Liver (tissue), 3 donors: Measurements from ENCODE around the gene PVALEF.

Experiments used
- ATF3 ChIP-seq: IDR thresholded peaks from 2 replicates; pipeline ENCODE4 v1.6.1; 2016; ENCODE audit warnings: antibody characterized with exemption
- EGR1 ChIP-seq, 2 donors: IDR thresholded peaks; 2 replicates each; pipeline ENCODE4 v1.6.1; 2016 to 2018; ENCODE audit warnings: antibody characterized with exemption in 2 of 2, low read depth in 2 of 2
- GABPA ChIP-seq, 2 donors: IDR thresholded peaks in 1 of 2; conservative IDR thresholded peaks in 1 of 2; 2 replicates each; pipeline ENCODE4 v1.6.1; 2016; ENCODE audit warnings: antibody characterized with exemption in 2 of 2, mild to moderate bottlenecking in 1 of 2, moderate library complexity in 1 of 2
- HNF4A ChIP-seq, 2 donors: conservative IDR thresholded peaks; 2 replicates each; pipeline ENCODE4 v1.6.1; 2016; ENCODE audit warnings: antibody characterized with exemption in 2 of 2, mild to moderate bottlenecking in 2 of 2
- HNF4G ChIP-seq: IDR thresholded peaks from 2 replicates; pipeline ENCODE4 v1.6.1; 2016; ENCODE audit warnings: antibody characterized with exemption
- JUND ChIP-seq, 2 donors: IDR thresholded peaks; 2 replicates each; pipeline ENCODE4 v1.6.1; 2016; ENCODE audit warnings: antibody characterized with exemption in 2 of 2
- RAD21 ChIP-seq, 2 donors: IDR thresholded peaks; 2 replicates each; pipeline ENCODE4 v1.6.1; 2016; ENCODE audit warnings: antibody characterized with exemption in 2 of 2, mild to moderate bottlenecking in 2 of 2
- REST ChIP-seq: IDR thresholded peaks from 2 replicates; pipeline ENCODE4 v1.6.1; 2016; ENCODE audit warnings: antibody characterized with exemption, mild to moderate bottlenecking
- SP1 ChIP-seq: IDR thresholded peaks from 2 replicates; pipeline ENCODE4 v1.6.1; 2018; ENCODE audit warnings: antibody characterized with exemption, mild to moderate bottlenecking
- TAF1 ChIP-seq: conservative IDR thresholded peaks from 2 replicates; pipeline ENCODE4 v1.6.1; 2016; ENCODE audit warnings: antibody characterized with exemption, mild to moderate bottlenecking
- YY1 ChIP-seq: IDR thresholded peaks from 2 replicates; pipeline ENCODE4 v1.6.1; 2016; ENCODE audit warnings: antibody characterized with exemption, mild to moderate bottlenecking
- TF ChIP-seq, protein P1 (sequence below): IDR thresholded peaks from 2 replicates; pipeline ENCODE4 v1.6.1; 2016; ENCODE audit warnings: antibody characterized with exemption
- TF ChIP-seq, protein P2 (sequence below): fragments of 150-350 bp; IDR thresholded peaks from 2 replicates; pipeline ENCODE4 v1.5.1; 2017; ENCODE audit warnings: improper control_type of control experiment, low read depth, low read length; ENCODE audit not compliant: missing input control
- TF ChIP-seq, protein P3 (sequence below): IDR thresholded peaks from 2 replicates; pipeline ENCODE4 v1.6.1; 2016; ENCODE audit warnings: antibody characterized with exemption
- donor health status: healthy.
- donor health status: healthy.

- TF ChIP-seq ATF3: no peak
- TF ChIP-seq, protein P1, sequence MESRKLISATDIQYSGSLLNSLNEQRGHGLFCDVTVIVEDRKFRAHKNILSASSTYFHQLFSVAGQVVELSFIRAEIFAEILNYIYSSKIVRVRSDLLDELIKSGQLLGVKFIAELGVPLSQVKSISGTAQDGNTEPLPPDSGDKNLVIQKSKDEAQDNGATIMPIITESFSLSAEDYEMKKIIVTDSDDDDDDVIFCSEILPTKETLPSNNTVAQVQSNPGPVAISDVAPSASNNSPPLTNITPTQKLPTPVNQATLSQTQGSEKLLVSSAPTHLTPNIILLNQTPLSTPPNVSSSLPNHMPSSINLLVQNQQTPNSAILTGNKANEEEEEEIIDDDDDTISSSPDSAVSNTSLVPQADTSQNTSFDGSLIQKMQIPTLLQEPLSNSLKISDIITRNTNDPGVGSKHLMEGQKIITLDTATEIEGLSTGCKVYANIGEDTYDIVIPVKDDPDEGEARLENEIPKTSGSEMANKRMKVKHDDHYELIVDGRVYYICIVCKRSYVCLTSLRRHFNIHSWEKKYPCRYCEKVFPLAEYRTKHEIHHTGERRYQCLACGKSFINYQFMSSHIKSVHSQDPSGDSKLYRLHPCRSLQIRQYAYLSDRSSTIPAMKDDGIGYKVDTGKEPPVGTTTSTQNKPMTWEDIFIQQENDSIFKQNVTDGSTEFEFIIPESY: no peak
- TF ChIP-seq, protein P2, sequence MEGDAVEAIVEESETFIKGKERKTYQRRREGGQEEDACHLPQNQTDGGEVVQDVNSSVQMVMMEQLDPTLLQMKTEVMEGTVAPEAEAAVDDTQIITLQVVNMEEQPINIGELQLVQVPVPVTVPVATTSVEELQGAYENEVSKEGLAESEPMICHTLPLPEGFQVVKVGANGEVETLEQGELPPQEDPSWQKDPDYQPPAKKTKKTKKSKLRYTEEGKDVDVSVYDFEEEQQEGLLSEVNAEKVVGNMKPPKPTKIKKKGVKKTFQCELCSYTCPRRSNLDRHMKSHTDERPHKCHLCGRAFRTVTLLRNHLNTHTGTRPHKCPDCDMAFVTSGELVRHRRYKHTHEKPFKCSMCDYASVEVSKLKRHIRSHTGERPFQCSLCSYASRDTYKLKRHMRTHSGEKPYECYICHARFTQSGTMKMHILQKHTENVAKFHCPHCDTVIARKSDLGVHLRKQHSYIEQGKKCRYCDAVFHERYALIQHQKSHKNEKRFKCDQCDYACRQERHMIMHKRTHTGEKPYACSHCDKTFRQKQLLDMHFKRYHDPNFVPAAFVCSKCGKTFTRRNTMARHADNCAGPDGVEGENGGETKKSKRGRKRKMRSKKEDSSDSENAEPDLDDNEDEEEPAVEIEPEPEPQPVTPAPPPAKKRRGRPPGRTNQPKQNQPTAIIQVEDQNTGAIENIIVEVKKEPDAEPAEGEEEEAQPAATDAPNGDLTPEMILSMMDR: no peak
- no peak for TF ChIP-seq SP1
- TF ChIP-seq YY1: no peak
- TF ChIP-seq TAF1: no peak
- TF ChIP-seq RAD21 (IDR thresholded peaks at IDR 0.05): no peak
- TF ChIP-seq EGR1 (IDR thresholded peaks at IDR 0.05; ENCODE audit: low read depth in 2 of 2): no peak
- no peak for TF ChIP-seq GABPA (IDR thresholded peaks at IDR 0.05 in 1 of 2, conservative IDR thresholded peaks at IDR 0.05 in 1 of 2)
- TF ChIP-seq, protein P3, sequence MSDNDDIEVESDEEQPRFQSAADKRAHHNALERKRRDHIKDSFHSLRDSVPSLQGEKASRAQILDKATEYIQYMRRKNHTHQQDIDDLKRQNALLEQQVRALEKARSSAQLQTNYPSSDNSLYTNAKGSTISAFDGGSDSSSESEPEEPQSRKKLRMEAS: no peak
- TF ChIP-seq JUND (IDR thresholded peaks at IDR 0.05): no peak
- no peak for TF ChIP-seq HNF4A (conservative IDR thresholded peaks at IDR 0.05)
- TF ChIP-seq HNF4G: no peak
- TF ChIP-seq REST: no peak
These were observed 46.7 kb upstream of the PVALEF start for GRCh38 chr17:81118308-81119221.
